Trophoblast cell (in vitro differentiated cells and primary cell): ENCODE results near the gene PLEKHG5.

Experiments used
- DNase-seq, 2 donors: peaks; one replicate each; pipeline ENCODE4 v3.0.0-alpha.2; 2016
- H2AFZ ChIP-seq: 2 replicates; pipeline ENCODE4 v1.6.1; 2013; ENCODE audit warnings: low read length, moderate library complexity, mild to moderate bottlenecking; ENCODE audit not compliant: insufficient read depth, poor library complexity
- H2AK5ac ChIP-seq: 2 replicates; pipeline ENCODE4 v1.6.1; 2013; ENCODE audit warnings: mild to moderate bottlenecking, low read length
- H2BK120ac ChIP-seq: 2 replicates; pipeline ENCODE4 v1.6.1; 2013; ENCODE audit warnings: low read length, mild to moderate bottlenecking, moderate library complexity; ENCODE audit not compliant: insufficient read depth, poor library complexity
- H2BK12ac ChIP-seq: 2 replicates; pipeline ENCODE4 v1.6.1; 2013; ENCODE audit warnings: mild to moderate bottlenecking, low read length, moderate library complexity
- H2BK5ac ChIP-seq: 2 replicates; pipeline ENCODE4 v1.6.1; 2013; ENCODE audit warnings: low read length, low read depth, moderate library complexity, mild to moderate bottlenecking; ENCODE audit not compliant: poor library complexity
- H3K14ac ChIP-seq: 2 replicates; pipeline ENCODE4 v1.6.1; 2013; ENCODE audit warnings: mild to moderate bottlenecking, low read length
- H3K18ac ChIP-seq: 2 replicates; pipeline ENCODE4 v1.6.1; 2013; ENCODE audit warnings: mild to moderate bottlenecking, low read length
- H3K23ac ChIP-seq: 2 replicates; pipeline ENCODE4 v1.6.1; 2013; ENCODE audit warnings: low read length
- H3K27ac ChIP-seq: 2 replicates; pipeline ENCODE4 v1.5.1; 2013; ENCODE audit warnings: low read depth, mild to moderate bottlenecking, inconsistent platforms, low read length, moderate library complexity
- H3K27me3 ChIP-seq: 2 replicates; pipeline ENCODE4 v1.6.1; 2013; ENCODE audit warnings: inconsistent platforms, mild to moderate bottlenecking, low read length, moderate library complexity; ENCODE audit not compliant: insufficient read depth
- H3K36me3 ChIP-seq, 2 experiments: 1 replicate in 1 of 2; 2 replicates in 1 of 2; pipeline ENCODE4 v1.6.1; 2013; ENCODE audit warnings: low read length in 2 of 2, mild to moderate bottlenecking in 2 of 2, moderate library complexity in 1 of 2; ENCODE audit not compliant: insufficient read depth in 2 of 2, control insufficient read depth in 1 of 2
- H3K4ac ChIP-seq: 2 replicates; pipeline ENCODE4 v1.6.1; 2013; ENCODE audit warnings: low read depth, mild to moderate bottlenecking, low read length, moderate library complexity
- H3K4me1 ChIP-seq, 2 experiments: 1 replicate in 1 of 2; 2 replicates in 1 of 2; pipeline ENCODE4 v1.6.1; 2013; ENCODE audit warnings: low read length in 2 of 2, mild to moderate bottlenecking in 2 of 2, moderate library complexity in 1 of 2; ENCODE audit not compliant: insufficient read depth in 2 of 2, control insufficient read depth in 1 of 2
- H3K4me2 ChIP-seq: 2 replicates; pipeline ENCODE4 v1.6.1; 2013; ENCODE audit warnings: inconsistent platforms, mild to moderate bottlenecking, low read length, moderate library complexity
- H3K4me3 ChIP-seq: 2 replicates; pipeline ENCODE4 v1.5.1; 2013; ENCODE audit warnings: mild to moderate bottlenecking, low read depth, low read length, inconsistent platforms
- H3K79me1 ChIP-seq: one replicate; pipeline ENCODE4 v1.6.1; 2013; ENCODE audit warnings: low read length
- H3K79me2 ChIP-seq: 2 replicates; pipeline ENCODE4 v1.6.1; 2013; ENCODE audit warnings: low read length, mild to moderate bottlenecking; ENCODE audit not compliant: control insufficient read depth, insufficient read depth, poor library complexity
- H3K9ac ChIP-seq: 2 replicates; pipeline ENCODE4 v1.6.1; 2013; ENCODE audit warnings: mild to moderate bottlenecking, low read length
- H3K9me3 ChIP-seq: 2 replicates; pipeline ENCODE4 v1.6.1; 2013; ENCODE audit warnings: low read depth, mild to moderate bottlenecking, control low read depth, inconsistent platforms, low read length; ENCODE audit not compliant: insufficient read depth
- H4K12ac ChIP-seq: 2 replicates; pipeline ENCODE4 v1.6.1; 2013; ENCODE audit warnings: low read depth, mild to moderate bottlenecking, low read length, moderate library complexity
- H4K8ac ChIP-seq: 2 replicates; pipeline ENCODE4 v1.6.1; 2013; ENCODE audit warnings: low read depth, mild to moderate bottlenecking, low read length, moderate library complexity
- H4K91ac ChIP-seq: one replicate; pipeline ENCODE4 v1.6.1; 2013; ENCODE audit warnings: low read depth, mild to moderate bottlenecking, low read length, moderate library complexity
- WGBS: extraction: QIAGEN DNeasy Blood & Tissue Kit; methylation state at CpG from one replicate; pipeline ENCODE4 v1.1.7; 2013; ENCODE audit warnings: missing lambda C conversion rate; ENCODE audit not compliant: insufficient read length, insufficient coverage; ENCODE audit errors: extremely low coverage; 5-methylcytosine and 5-hydroxymethylcytosine counted together

The PLEKHG5 gene

DNA sequence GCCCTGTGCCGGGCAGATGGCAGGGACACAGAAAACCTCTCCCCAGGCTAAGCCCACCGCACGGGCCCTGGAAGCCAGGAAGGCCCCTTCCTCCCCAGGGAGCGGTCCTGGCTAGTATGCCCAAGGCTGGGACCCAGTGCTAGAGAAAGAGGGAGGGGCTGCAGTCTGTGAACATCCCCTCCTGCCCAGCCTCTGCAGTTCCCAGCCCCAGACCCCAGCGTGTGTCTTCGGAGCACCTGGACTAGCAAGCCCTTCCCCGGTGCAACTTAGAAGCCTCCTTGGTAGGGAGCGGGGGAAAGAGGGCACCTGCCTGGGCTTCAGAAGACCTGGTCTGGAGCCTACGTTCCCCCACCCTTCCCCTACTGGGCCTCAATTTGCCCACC lies 2.1 kb downstream of the PLEKHG5 start:
- Histone ChIP-seq H3K79me1 (peaks cover 39% of the 10 kb centered on the region), H3K27ac (no peak overlapping the region), H3K79me2 (peaks cover 18% of the 10 kb centered on the region), H3K4me1 (peaks cover 33 to 35% of the 10 kb centered on the region in 2 experiments), H2BK12ac (peak overlapping the region; percentile 17), H3K27me3 (no peaks in the 10 kb centered on the region), H2AK5ac (peak overlapping the region; percentile 15), H3K4ac (peak overlapping the region; percentile 3), H4K91ac (peak overlapping the region; percentile 25), H3K36me3 (peaks cover 11 to 14% of the 10 kb centered on the region in 2 experiments), H2BK120ac (peak overlapping the region; percentile 19), H3K4me3 (no peak overlapping the region), H4K8ac (peak overlapping the region; percentile 21), H4K12ac (no peak overlapping the region), H3K4me2 (peak overlapping the region; percentile 91), H2AFZ (no peak overlapping the region), H2BK5ac (no peak overlapping the region), H3K18ac (peak overlapping the region; percentile 42), H3K9me3 (peaks cover 2% of the 10 kb centered on the region), H3K23ac (no peak overlapping the region), H3K9ac (no peak overlapping the region), H3K14ac (peak overlapping the region; percentile 26)
- no peak for DNase-seq
- WGBS = no CpG with 5 or more reads among the region's 9 CpGs

DNA sequence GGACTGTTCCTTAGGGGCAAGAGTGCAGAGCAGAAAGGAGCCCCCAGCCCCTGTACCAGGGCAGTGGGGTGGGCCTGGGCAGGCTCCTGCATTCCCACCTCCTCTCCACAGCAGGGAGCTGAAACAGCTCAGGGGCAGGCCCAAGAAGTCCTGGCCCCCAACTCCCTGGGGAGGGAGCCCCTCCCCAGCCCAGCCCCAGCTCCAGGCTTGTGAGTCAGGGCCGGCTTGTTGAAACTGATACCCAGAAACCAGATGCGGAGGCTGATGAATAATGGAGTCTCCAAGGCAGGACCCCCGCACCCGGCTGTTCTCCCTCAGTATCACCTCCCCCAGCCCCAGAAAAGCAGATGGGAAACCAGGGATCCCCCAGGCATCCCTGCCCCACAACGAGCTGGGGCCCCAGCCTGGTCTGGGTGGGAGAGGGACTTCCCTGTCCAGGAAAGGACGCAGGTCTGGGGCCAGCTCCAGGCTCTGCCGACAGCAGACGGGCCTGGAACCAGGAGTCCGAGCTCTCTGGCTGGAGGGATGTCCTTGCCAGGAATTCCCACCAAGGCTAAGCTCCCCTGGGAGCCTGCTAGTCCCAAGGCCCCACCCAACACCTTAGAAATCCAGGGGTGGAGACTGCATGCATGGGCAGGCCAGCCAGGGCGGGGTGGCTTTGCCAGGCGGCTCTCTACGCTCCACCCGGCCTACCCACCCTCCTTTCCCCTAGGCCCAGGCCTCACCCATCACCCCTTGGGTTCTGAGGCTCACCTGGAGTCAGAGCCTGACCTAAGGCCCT lies 2.7 kb downstream of the PLEKHG5 start:
- Histone ChIP-seq H3K23ac (no peak overlapping the region), H3K14ac (peak overlapping the region; percentile 26), H3K4me2 (no peak overlapping the region), H3K36me3 (peaks cover 12 to 19% of the 10 kb centered on the region in 2 experiments), H2BK120ac (peak overlapping the region; percentile 19), H4K12ac (no peak overlapping the region), H3K27ac (no peak overlapping the region), H2AK5ac (no peak overlapping the region), H2BK5ac (no peak overlapping the region), H4K91ac (peak overlapping the region; percentile 25), H3K18ac (peak overlapping the region; percentile 25), H3K4me1 (peaks cover 33 to 38% of the 10 kb centered on the region in 2 experiments), H3K4me3 (no peak overlapping the region), H2AFZ (no peak overlapping the region), H3K4ac (peak overlapping the region; percentile 3), H4K8ac (no peak overlapping the region), H3K9me3 (peaks cover 2% of the 10 kb centered on the region), H3K27me3 (no peaks in the 10 kb centered on the region), H2BK12ac (no peak overlapping the region), H3K79me2 (peaks cover 18% of the 10 kb centered on the region), H3K9ac (no peak overlapping the region), H3K79me1 (peaks cover 39% of the 10 kb centered on the region)
- WGBS = no CpG with 5 or more reads among the region's 13 CpGs
- DNase-seq = no peak

DNA sequence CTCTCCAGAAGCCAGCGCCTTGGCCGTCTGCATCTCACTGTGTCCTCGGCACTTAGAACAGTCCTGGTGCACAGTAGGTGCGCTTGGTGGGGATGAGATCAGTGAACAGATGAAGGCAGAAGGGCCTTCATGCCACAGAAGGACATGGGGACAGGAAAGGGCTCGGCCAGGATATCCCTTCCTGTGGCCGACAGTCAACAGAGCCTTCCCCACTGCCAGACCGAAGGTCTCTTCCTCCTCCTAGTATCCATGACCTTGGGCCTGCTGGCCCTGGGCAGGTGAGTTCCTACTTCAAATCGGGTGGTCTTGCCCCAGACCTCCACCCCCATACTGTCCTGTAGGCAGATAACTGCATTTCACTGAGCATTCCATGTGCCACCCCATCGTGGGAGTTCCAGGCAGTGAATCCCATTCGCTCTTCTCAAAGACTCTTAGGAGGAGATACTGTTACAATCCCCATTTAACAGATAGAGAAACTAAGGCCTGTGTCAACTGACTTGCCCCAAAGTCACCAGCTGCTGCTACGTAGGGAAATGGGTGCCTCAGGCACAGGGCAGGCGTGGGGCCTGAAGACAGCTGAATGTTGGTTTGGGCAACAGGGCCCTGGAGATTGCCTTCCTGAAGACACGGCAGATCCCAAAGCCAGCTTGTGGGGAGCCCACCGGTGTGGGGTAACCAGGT lies 3.5 kb downstream of the PLEKHG5 start:
- Histone ChIP-seq H3K4me2 (no peak overlapping the region), H3K36me3 (peaks cover 15 to 25% of the 10 kb centered on the region in 2 experiments), H4K12ac (no peak overlapping the region), H2BK12ac (no peak overlapping the region), H3K4ac (no peak overlapping the region), H3K79me1 (peaks cover 39% of the 10 kb centered on the region), H3K18ac (no peak overlapping the region), H3K27ac (no peak overlapping the region), H3K4me1 (peaks cover 33 to 38% of the 10 kb centered on the region in 2 experiments), H3K9ac (no peak overlapping the region), H2BK5ac (no peak overlapping the region), H2BK120ac (no peak overlapping the region), H4K8ac (no peak overlapping the region), H3K27me3 (no peaks in the 10 kb centered on the region), H3K9me3 (peaks cover 2% of the 10 kb centered on the region), H3K14ac (no peak overlapping the region), H3K23ac (no peak overlapping the region), H2AK5ac (no peak overlapping the region), H2AFZ (no peak overlapping the region), H4K91ac (no peak overlapping the region), H3K79me2 (peaks cover 18% of the 10 kb centered on the region), H3K4me3 (no peak overlapping the region)
- WGBS = no CpG with 5 or more reads among the region's 14 CpGs
- no peak for DNase-seq

DNA sequence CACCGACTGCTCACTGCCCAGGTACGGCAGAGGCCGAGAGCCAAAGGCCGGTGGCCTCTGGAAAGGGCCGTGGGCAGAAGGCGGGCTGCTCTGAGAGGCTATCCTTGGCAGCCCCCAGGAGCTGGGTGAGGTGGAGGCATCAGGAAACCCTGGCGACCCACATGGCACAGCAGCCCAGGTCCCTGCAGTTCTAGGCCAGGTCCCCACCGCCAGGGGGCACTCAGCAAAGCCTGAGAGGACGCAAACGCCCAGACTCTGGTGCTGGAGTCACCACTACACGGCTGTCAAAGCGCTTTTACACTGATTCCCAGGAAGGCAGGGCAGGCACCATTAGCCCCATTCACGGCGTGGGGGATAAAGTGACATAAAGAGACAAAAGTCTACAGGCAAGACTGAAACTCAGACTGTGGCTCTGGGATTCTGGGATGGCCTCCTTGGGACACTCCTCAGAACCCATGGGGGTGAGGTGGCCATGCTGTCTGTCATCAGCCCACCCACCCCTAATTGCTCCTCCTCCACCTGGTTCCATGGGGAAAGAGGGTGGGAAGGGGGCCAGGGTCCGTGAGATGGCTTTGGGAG lies 4.9 kb downstream of the PLEKHG5 start:
- peak overlapping the region; percentile 63 for H2BK12ac ChIP-seq
- peak overlapping the region; percentile 84 for H4K8ac ChIP-seq
- H3K4me3 ChIP-seq = no peak overlapping the region
- WGBS = no CpG with 5 or more reads among the region's 15 CpGs
- peak overlapping the region; percentile 61 for H2BK120ac ChIP-seq
- H3K27me3 ChIP-seq = no peaks in the 10 kb centered on the region
- peak overlapping the region; percentile 71 for H4K91ac ChIP-seq
- peaks cover 27 to 30% of the 10 kb centered on the region in 2 experiments for H3K4me1 ChIP-seq
- peak overlapping the region; percentile 34 for H4K12ac ChIP-seq
- H3K27ac ChIP-seq = no peak overlapping the region
- H3K9ac ChIP-seq = no peak overlapping the region
- peak overlapping the region; percentile 76 for H3K4me2 ChIP-seq
- peak overlapping the region; percentile 47 for H2AFZ ChIP-seq
- H2AK5ac ChIP-seq = peak overlapping the region; percentile 91
- H3K36me3 ChIP-seq = peaks cover 16 to 23% of the 10 kb centered on the region in 2 experiments
- peak overlapping the region; percentile 19 for H3K18ac ChIP-seq
- H2BK5ac ChIP-seq = no peak overlapping the region
- peak; percentile 88 to 95 for DNase-seq
- peak overlapping the region; percentile 27 for H3K14ac ChIP-seq
- peaks cover 15% of the 10 kb centered on the region for H3K79me2 ChIP-seq
- peak overlapping the region; percentile 80 for H3K4ac ChIP-seq
- H3K9me3 ChIP-seq = no peaks in the 10 kb centered on the region
- H3K79me1 ChIP-seq = peaks cover 35% of the 10 kb centered on the region
- no peak overlapping the region for H3K23ac ChIP-seq
